ENCODE measurements around the gene PRKCD.

The PRKCD gene

GRCh38 chr3:53146319-53146891, 14.6 kb upstream of the PRKCD start:
- Histone ChIP-seq H3K4me3 (ENCODE audit: control insufficient read depth in 1 of 7, extremely low read depth in 1 of 7, insufficient read depth in 4 of 7, low read depth in 2 of 7, low read length in 6 of 7) (no peak overlapping the region), H3K4me1 (ENCODE audit: control extremely low read depth in 1 of 4, control insufficient read depth in 4 of 4, insufficient read depth in 4 of 4, low read length in 3 of 4) (peaks cover 0 to 26% (median 4%) of the 10 kb centered on the region in 4 experiments), H3K36me3 (ENCODE audit: control insufficient read depth in 4 of 4, insufficient read depth in 4 of 4, low read length in 3 of 4) (no peaks in the 10 kb centered on the region), H3K27me3 (replicated peaks in 2 of 5; ENCODE audit: control insufficient read depth in 4 of 5, insufficient read depth in 5 of 5, low read length in 4 of 5) (no peaks in the 10 kb centered on the region), H3K9me3 (ENCODE audit: control extremely low read depth in 1 of 5, control insufficient read depth in 4 of 5, insufficient read depth in 2 of 5, low read depth in 1 of 5, low read length in 4 of 5) (no peaks in the 10 kb centered on the region), H3K27ac (ENCODE audit: insufficient read depth in 1 of 2, low read depth in 1 of 2, low read length in 2 of 2, poor library complexity in 1 of 2, severe bottlenecking in 2 of 2) (no peak overlapping the region)
- no peak for DNase-seq
- WGBS (ENCODE audit: insufficient coverage): 99% methylated on average over 7 of the region's 7 CpGs
- ChIA-PET POLR2A (interaction anchor here (0.7 kb wide), 1 partner anchor 37 kb away, joined by 3 read pairs; no protein-coding TSS in a partner anchor), CTCF (interaction anchor here (1.0 to 8.6 kb wide), 4 partner anchors 12 to 52 kb away, joined by 3 to 70 read pairs (median 3); no protein-coding TSS in a partner anchor)

DNA sequence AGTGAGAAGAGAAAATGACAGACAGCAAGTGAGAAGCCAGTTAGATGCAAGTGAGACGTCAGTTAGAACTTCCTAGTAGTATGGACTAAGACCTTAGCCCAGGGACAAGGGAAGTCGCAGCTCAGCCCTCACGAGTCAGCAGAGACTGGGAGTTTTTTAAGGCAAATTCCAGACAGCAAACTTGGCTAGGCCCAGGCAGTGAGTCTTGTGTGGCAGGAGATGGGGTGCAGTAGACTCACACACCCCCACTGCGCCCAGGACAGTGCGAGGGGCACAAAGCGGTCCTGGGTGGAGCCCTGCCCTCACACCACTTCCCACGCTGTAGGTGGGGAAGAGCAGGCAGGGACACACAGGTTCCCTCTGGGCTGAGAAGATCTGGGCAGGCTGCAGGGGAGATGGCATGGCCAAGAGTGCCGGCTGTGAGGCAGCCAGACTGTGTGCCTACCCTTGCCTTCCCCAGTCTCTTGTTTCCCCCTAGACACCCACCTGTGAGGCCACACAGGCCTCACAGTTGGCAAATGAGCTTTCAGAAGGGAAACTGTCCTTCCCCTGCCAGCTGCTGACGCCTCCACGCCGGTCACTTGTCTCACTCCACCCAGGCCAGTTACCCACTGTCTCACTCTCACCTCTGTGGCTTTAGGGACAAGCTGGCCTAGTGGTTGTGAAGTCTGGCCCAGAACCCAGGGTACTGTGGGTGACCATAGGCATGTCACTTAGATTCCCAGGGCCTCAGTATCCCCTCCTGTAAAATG, 13.7 kb upstream of the PRKCD start:
- Histone ChIP-seq H3K4me1 (ENCODE audit: control extremely low read depth in 1 of 4, control insufficient read depth in 4 of 4, insufficient read depth in 4 of 4, low read length in 3 of 4) (peaks cover 0 to 18% (median 4%) of the 10 kb centered on the region in 4 experiments), H3K9me3 (ENCODE audit: control extremely low read depth in 1 of 5, control insufficient read depth in 4 of 5, insufficient read depth in 2 of 5, low read depth in 1 of 5, low read length in 4 of 5) (no peaks in the 10 kb centered on the region), H3K27me3 (replicated peaks in 2 of 5; ENCODE audit: control insufficient read depth in 4 of 5, insufficient read depth in 5 of 5, low read length in 4 of 5) (no peaks in the 10 kb centered on the region), H3K27ac (ENCODE audit: insufficient read depth in 1 of 2, low read depth in 1 of 2, low read length in 2 of 2, poor library complexity in 1 of 2, severe bottlenecking in 2 of 2) (no peak overlapping the region), H3K36me3 (ENCODE audit: control insufficient read depth in 4 of 4, insufficient read depth in 4 of 4, low read length in 3 of 4) (no peaks in the 10 kb centered on the region), H3K4me3 (ENCODE audit: control insufficient read depth in 1 of 7, extremely low read depth in 1 of 7, insufficient read depth in 4 of 7, low read depth in 2 of 7, low read length in 6 of 7) (no peak overlapping the region)
- WGBS (ENCODE audit: insufficient coverage): 98% methylated on average over 8 of the region's 11 CpGs
- POLR2A ChIA-PET: interaction anchor here (0.7 kb wide), 1 partner anchor 36 kb away, joined by 3 read pairs; no protein-coding TSS in a partner anchor
- CTCF ChIA-PET: interaction anchor here (1.1 to 8.6 kb wide), 3 partner anchors 13 to 49 kb away, joined by 3 to 70 read pairs (median 4); no protein-coding TSS in a partner anchor
- DNase-seq: no peak

- Histone ChIP-seq H3K9me3 (ENCODE audit: control extremely low read depth in 1 of 5, control insufficient read depth in 4 of 5, insufficient read depth in 2 of 5, low read depth in 1 of 5, low read length in 4 of 5) (no peaks in the 10 kb centered on the region), H3K27ac (ENCODE audit: insufficient read depth in 1 of 2, low read depth in 1 of 2, low read length in 2 of 2, poor library complexity in 1 of 2, severe bottlenecking in 2 of 2) (no peak overlapping the region), H3K36me3 (ENCODE audit: control insufficient read depth in 4 of 4, insufficient read depth in 4 of 4, low read length in 3 of 4) (no peaks in the 10 kb centered on the region), H3K27me3 (replicated peaks in 2 of 5; ENCODE audit: control insufficient read depth in 4 of 5, insufficient read depth in 5 of 5, low read length in 4 of 5) (no peaks in the 10 kb centered on the region), H3K4me3 (ENCODE audit: control insufficient read depth in 1 of 7, extremely low read depth in 1 of 7, insufficient read depth in 4 of 7, low read depth in 2 of 7, low read length in 6 of 7) (no peak overlapping the region), H3K4me1 (ENCODE audit: control extremely low read depth in 1 of 4, control insufficient read depth in 4 of 4, insufficient read depth in 4 of 4, low read length in 3 of 4) (peaks cover 0 to 11% (median 2%) of the 10 kb centered on the region in 4 experiments)
- POLR2A ChIA-PET: no interaction called here
- WGBS (ENCODE audit: insufficient coverage): 96% methylated on average over 2 of the region's 2 CpGs
- CTCF ChIA-PET: interaction anchor here (1.2 to 8.6 kb wide), 2 partner anchors 14 to 37 kb away, joined by 4 to 70 read pairs; no protein-coding TSS in a partner anchor
- DNase-seq: no peak
Measured at GRCh38 chr3:53147903-53148400, 13.1 kb upstream of the PRKCD start.

GRCh38 chr3:53149006-53149690, 11.9 kb upstream of the PRKCD start:
- CTCF ChIA-PET: interaction anchor here (1.0 to 8.6 kb wide), 4 partner anchors 15 to 44 kb away, joined by 3 to 70 read pairs (median 6); no protein-coding TSS in a partner anchor
- WGBS (ENCODE audit: insufficient coverage): 100% methylated on average over 11 of the region's 13 CpGs
- H3K27me3 ChIP-seq (replicated peaks in 2 of 5; ENCODE audit: control insufficient read depth in 4 of 5, insufficient read depth in 5 of 5, low read length in 4 of 5): peaks cover 0 to 3% (median 0%) of the 10 kb centered on the region in 5 experiments
- no peaks in the 10 kb centered on the region for H3K4me1 ChIP-seq (ENCODE audit: control extremely low read depth in 1 of 4, control insufficient read depth in 4 of 4, insufficient read depth in 4 of 4, low read length in 3 of 4)
- H3K9me3 ChIP-seq (ENCODE audit: control extremely low read depth in 1 of 5, control insufficient read depth in 4 of 5, insufficient read depth in 2 of 5, low read depth in 1 of 5, low read length in 4 of 5): no peaks in the 10 kb centered on the region
- POLR2A ChIA-PET: no interaction called here
- no peak overlapping the region for H3K27ac ChIP-seq (ENCODE audit: insufficient read depth in 1 of 2, low read depth in 1 of 2, low read length in 2 of 2, poor library complexity in 1 of 2, severe bottlenecking in 2 of 2)
- no peak for DNase-seq
- no peak overlapping the region for H3K4me3 ChIP-seq (ENCODE audit: control insufficient read depth in 1 of 7, extremely low read depth in 1 of 7, insufficient read depth in 4 of 7, low read depth in 2 of 7, low read length in 6 of 7)
- H3K36me3 ChIP-seq (ENCODE audit: control insufficient read depth in 4 of 4, insufficient read depth in 4 of 4, low read length in 3 of 4): no peaks in the 10 kb centered on the region

DNA sequence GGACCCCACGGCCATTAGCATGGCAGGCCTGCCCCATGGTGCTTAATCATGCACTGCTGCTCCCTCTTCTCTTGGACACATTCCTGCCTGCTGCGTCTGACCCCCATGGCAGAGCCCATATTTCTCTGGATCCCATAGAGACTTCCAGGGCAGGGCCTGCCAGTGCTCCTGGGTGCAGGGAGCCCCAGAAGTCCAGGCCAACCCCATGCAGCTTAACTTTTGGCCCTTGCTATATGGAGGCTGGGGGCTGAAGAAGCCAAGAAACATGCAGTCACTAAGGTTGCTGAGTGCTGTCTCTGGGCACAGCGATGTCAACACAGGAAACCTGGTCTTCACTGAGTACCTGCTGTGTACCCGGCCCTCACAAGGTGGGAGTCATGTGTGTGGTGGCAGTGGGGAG, 11.3 kb upstream of the PRKCD start:
- DNase-seq: no peak
- CTCF ChIA-PET: interaction anchor here (0.7 to 2.6 kb wide), 4 partner anchors 10 to 43 kb away, joined by 3 to 8 read pairs (median 4); no protein-coding TSS in a partner anchor
- H3K9me3 ChIP-seq (ENCODE audit: control extremely low read depth in 1 of 5, control insufficient read depth in 4 of 5, insufficient read depth in 2 of 5, low read depth in 1 of 5, low read length in 4 of 5): no peaks in the 10 kb centered on the region
- no peak overlapping the region for H3K4me3 ChIP-seq (ENCODE audit: control insufficient read depth in 1 of 7, extremely low read depth in 1 of 7, insufficient read depth in 4 of 7, low read depth in 2 of 7, low read length in 6 of 7)
- no peak overlapping the region for H3K27ac ChIP-seq (ENCODE audit: insufficient read depth in 1 of 2, low read depth in 1 of 2, low read length in 2 of 2, poor library complexity in 1 of 2, severe bottlenecking in 2 of 2)
- 91% methylated on average over 4 of the region's 4 CpGs for WGBS (ENCODE audit: insufficient coverage)
- POLR2A ChIA-PET: no interaction called here
- H3K4me1 ChIP-seq (ENCODE audit: control extremely low read depth in 1 of 4, control insufficient read depth in 4 of 4, insufficient read depth in 4 of 4, low read length in 3 of 4): no peaks in the 10 kb centered on the region
- H3K36me3 ChIP-seq (ENCODE audit: control insufficient read depth in 4 of 4, insufficient read depth in 4 of 4, low read length in 3 of 4): no peaks in the 10 kb centered on the region
- peaks cover 0 to 5% (median 0%) of the 10 kb centered on the region in 5 experiments for H3K27me3 ChIP-seq (replicated peaks in 2 of 5; ENCODE audit: control insufficient read depth in 4 of 5, insufficient read depth in 5 of 5, low read length in 4 of 5)

- DNase-seq: no peak
- Histone ChIP-seq H3K9me3 (ENCODE audit: control extremely low read depth in 1 of 5, control insufficient read depth in 4 of 5, insufficient read depth in 2 of 5, low read depth in 1 of 5, low read length in 4 of 5) (no peaks in the 10 kb centered on the region), H3K36me3 (ENCODE audit: control insufficient read depth in 4 of 4, insufficient read depth in 4 of 4, low read length in 3 of 4) (no peaks in the 10 kb centered on the region), H3K4me1 (ENCODE audit: control extremely low read depth in 1 of 4, control insufficient read depth in 4 of 4, insufficient read depth in 4 of 4, low read length in 3 of 4) (no peaks in the 10 kb centered on the region), H3K27ac (ENCODE audit: insufficient read depth in 1 of 2, low read depth in 1 of 2, low read length in 2 of 2, poor library complexity in 1 of 2, severe bottlenecking in 2 of 2) (no peak overlapping the region), H3K4me3 (ENCODE audit: control insufficient read depth in 1 of 7, extremely low read depth in 1 of 7, insufficient read depth in 4 of 7, low read depth in 2 of 7, low read length in 6 of 7) (no peak overlapping the region), H3K27me3 (replicated peaks in 2 of 5; ENCODE audit: control insufficient read depth in 4 of 5, insufficient read depth in 5 of 5, low read length in 4 of 5) (peaks cover 0 to 12% (median 0%) of the 10 kb centered on the region in 5 experiments)
- CTCF ChIA-PET: interaction anchor here (0.7 to 2.6 kb wide), 3 partner anchors 10 to 40 kb away, joined by 3 to 8 read pairs (median 5); no protein-coding TSS in a partner anchor
- 90% methylated on average over 5 of the region's 7 CpGs for whole genome bisulfite sequencing (ENCODE audit: insufficient coverage)
- POLR2A ChIA-PET: no interaction called here
Measured at GRCh38 chr3:53150247-53151085, 10.5 kb upstream of the PRKCD start.
